Common myeloid progenitor, CD34-positive (primary cell): ENCODE results near the gene ADAM12.

ENCODE experiments used
- CTCF ChIA-PET: fragments of 350-600 bp; sonication (Branson Sonifier 250); formaldehyde crosslinking; loops from one replicate; lab custom pipeline; 2021; ENCODE audit warnings: antibody characterized with exemption; lab: Charles Lee
- POLR2A ChIA-PET: fragments of 350-600 bp; sonication (Branson Sonifier 250); formaldehyde crosslinking; loops from one replicate; lab custom pipeline; 2021; ENCODE audit warnings: antibody characterized with exemption; lab: Charles Lee
- DNase-seq, 3 donors: peaks; one replicate each; pipeline versions ENCODE4 v3.0.0 to v3.0.0-alpha.2; 2013
- H3K27ac ChIP-seq, 2 experiments: 1 replicate in 1 of 2; 2 replicates in 1 of 2; pipeline ENCODE4 v1.7.0; 2013; ENCODE audit warnings: inconsistent platforms in 2 of 2, low read length in 2 of 2, mild to moderate bottlenecking in 2 of 2, low read depth in 1 of 2, moderate library complexity in 1 of 2; ENCODE audit not compliant: severe bottlenecking in 2 of 2, insufficient read depth in 1 of 2, poor library complexity in 1 of 2
- H3K27me3 ChIP-seq, 5 experiments: replicated peaks in 2 of 5; 1 replicate in 3 of 5; 2 replicates in 2 of 5; pipeline versions ENCODE4 v1.6.1 to v1.7.0; 2013; ENCODE audit warnings: low read length in 4 of 5, mild to moderate bottlenecking in 2 of 5, moderate library complexity in 2 of 5, inconsistent platforms in 1 of 5; ENCODE audit not compliant: insufficient read depth in 5 of 5, control insufficient read depth in 4 of 5
- H3K36me3 ChIP-seq, 4 experiments: 1 replicate in 2 of 4; 2 replicates in 2 of 4; pipeline versions ENCODE4 v1.6.1 to v1.7.0; 2013; ENCODE audit warnings: low read length in 3 of 4, control low read depth in 1 of 4, mild to moderate bottlenecking in 1 of 4; ENCODE audit not compliant: control insufficient read depth in 4 of 4, insufficient read depth in 4 of 4
- H3K4me1 ChIP-seq, 4 experiments: 1 replicate in 3 of 4; 2 replicates in 1 of 4; pipeline versions ENCODE4 v1.6.1 to v1.7.1; 2013; ENCODE audit warnings: low read length in 3 of 4, mild to moderate bottlenecking in 3 of 4, control low read depth in 1 of 4, inconsistent platforms in 1 of 4, moderate library complexity in 1 of 4; ENCODE audit not compliant: control insufficient read depth in 4 of 4, insufficient read depth in 4 of 4; ENCODE audit errors: control extremely low read depth in 1 of 4
- H3K4me3 ChIP-seq, 7 experiments: 1 replicate in 4 of 7; 2 replicates in 3 of 7; pipeline versions ENCODE4 v1.5.1 to v1.7.0; 2013; ENCODE audit warnings: mild to moderate bottlenecking in 7 of 7, low read length in 6 of 7, moderate library complexity in 6 of 7, inconsistent platforms in 2 of 7, low read depth in 2 of 7, control low read depth in 1 of 7; ENCODE audit not compliant: insufficient read depth in 4 of 7, control insufficient read depth in 1 of 7; ENCODE audit errors: extremely low read depth in 1 of 7
- H3K9me3 ChIP-seq, 5 experiments: 1 replicate in 4 of 5; 2 replicates in 1 of 5; pipeline versions ENCODE4 v1.6.1 to v1.7.1; 2013; ENCODE audit warnings: low read length in 4 of 5, mild to moderate bottlenecking in 2 of 5, inconsistent platforms in 1 of 5, low read depth in 1 of 5, moderate library complexity in 1 of 5; ENCODE audit not compliant: control insufficient read depth in 4 of 5, insufficient read depth in 2 of 5; ENCODE audit errors: control extremely low read depth in 1 of 5
- WGBS: methylation state at CpG from one replicate; pipeline ENCODE4 v1.1.5; 2013; ENCODE audit not compliant: insufficient coverage; 5-methylcytosine and 5-hydroxymethylcytosine counted together

The ADAM12 gene

DNA sequence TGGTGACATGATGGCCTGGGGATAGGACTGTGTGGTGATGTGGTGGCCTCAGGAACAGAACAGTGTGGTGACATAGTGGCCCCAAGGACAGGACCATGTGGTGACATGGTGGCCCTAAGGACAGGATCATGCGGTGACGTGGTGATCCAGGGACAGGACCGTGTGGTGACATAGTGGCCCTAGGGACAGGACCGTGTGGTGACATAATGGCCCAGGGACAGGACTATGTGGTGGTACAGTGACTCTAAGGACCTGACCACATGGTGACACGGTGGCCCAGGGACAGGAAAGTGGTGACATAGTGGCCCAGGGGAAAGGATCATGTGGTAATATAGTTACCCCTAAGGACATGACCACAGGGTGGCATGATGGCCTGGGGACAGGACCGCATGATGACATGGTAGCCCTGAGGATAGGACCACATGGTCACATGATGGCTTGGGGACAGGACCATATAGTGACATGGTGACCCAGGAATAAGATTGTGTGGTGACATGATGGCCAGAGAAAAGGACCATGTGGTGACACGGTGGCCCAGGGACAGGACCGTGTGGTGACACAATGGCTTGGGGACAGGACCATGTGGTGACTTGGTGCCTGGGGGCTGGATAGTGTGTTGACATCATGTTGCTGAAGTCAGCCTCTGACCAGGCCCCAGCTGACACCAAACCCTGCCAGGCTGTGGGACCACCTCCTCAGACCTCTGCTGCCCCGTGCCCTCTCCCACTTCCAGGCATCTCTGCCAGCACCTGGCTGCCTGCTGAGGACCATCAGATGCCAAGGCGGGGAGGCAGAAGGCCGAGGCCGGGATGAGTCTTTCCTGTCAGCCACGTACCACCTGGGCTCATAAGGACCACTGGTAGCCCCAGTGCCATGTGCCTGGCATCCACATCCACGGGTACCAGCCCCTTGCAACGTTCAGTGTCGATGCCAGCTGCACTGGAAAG lies 99.5 kb downstream of the ADAM12 start:
- Histone ChIP-seq H3K27ac (no peak overlapping the region), H3K9me3 (no peaks in the 10 kb centered on the region), H3K36me3 (no peaks in the 10 kb centered on the region), H3K4me3 (no peak overlapping the region), H3K27me3 (no peaks in the 10 kb centered on the region), H3K4me1 (no peaks in the 10 kb centered on the region)
- no peak for DNase-seq
- ChIA-PET POLR2A (no interaction called here), CTCF (no interaction called here)
- WGBS, result 90% methylated on average over 14 of the region's 16 CpGs

GRCh38 chr10:126286256-126286780 lies 102.0 kb downstream of the ADAM12 start:
- POLR2A ChIA-PET, result no interaction called here

GRCh38 chr10:126283307-126283706 lies 105.0 kb downstream of the ADAM12 start:
- POLR2A ChIA-PET, result no interaction called here
- no peaks in the 10 kb centered on the region for H3K9me3 ChIP-seq
- H3K4me1 ChIP-seq, result no peaks in the 10 kb centered on the region
- H3K4me3 ChIP-seq, result no peak overlapping the region
- no peaks in the 10 kb centered on the region for H3K36me3 ChIP-seq
- 95% methylated on average over 3 of the region's 3 CpGs for WGBS
- no peaks in the 10 kb centered on the region for H3K27me3 ChIP-seq
- no peak overlapping the region for H3K27ac ChIP-seq
- CTCF ChIA-PET, result no interaction called here
- no peak for DNase-seq

More at GRCh38 chr10:126286256-126286780, 102.0 kb downstream of the ADAM12 start:
- 93% methylated on average over 2 of the region's 6 CpGs for WGBS
- Histone ChIP-seq H3K9me3 (no peaks in the 10 kb centered on the region), H3K4me1 (no peaks in the 10 kb centered on the region), H3K27me3 (no peaks in the 10 kb centered on the region), H3K4me3 (no peak overlapping the region), H3K27ac (no peak overlapping the region), H3K36me3 (no peaks in the 10 kb centered on the region)
- DNase-seq, result no peak
- CTCF ChIA-PET, result no interaction called here

DNA sequence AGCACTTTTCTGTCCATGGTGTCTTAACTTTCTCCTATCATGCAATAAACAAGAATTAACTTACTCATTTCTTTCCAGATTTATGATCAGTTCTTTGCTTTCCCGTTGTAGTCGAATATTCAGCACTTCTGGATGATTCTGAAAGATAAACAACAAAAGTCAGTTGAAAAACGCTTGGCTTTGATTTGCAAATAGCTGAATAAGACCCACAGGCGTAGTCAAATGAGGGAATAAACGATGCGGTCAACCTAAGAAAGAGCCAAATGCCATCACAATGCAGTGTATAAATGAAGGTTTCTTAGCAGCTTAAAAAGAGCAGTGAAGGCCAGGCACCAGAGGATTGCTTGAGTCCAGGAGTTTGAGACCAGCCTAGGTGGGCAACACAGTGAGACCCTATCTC lies 109.4 kb downstream of the ADAM12 start:
- Histone ChIP-seq H3K36me3 (no peaks in the 10 kb centered on the region), H3K4me3 (no peak overlapping the region), H3K4me1 (no peaks in the 10 kb centered on the region), H3K27me3 (no peaks in the 10 kb centered on the region), H3K27ac (no peak overlapping the region), H3K9me3 (peaks cover 0 to 2% (median 0%) of the 10 kb centered on the region in 5 experiments)
- POLR2A ChIA-PET, result no interaction called here
- CTCF ChIA-PET, result no interaction called here
- WGBS, result 61% methylated on average over 6 of the region's 6 CpGs
- no peak for DNase-seq

DNA sequence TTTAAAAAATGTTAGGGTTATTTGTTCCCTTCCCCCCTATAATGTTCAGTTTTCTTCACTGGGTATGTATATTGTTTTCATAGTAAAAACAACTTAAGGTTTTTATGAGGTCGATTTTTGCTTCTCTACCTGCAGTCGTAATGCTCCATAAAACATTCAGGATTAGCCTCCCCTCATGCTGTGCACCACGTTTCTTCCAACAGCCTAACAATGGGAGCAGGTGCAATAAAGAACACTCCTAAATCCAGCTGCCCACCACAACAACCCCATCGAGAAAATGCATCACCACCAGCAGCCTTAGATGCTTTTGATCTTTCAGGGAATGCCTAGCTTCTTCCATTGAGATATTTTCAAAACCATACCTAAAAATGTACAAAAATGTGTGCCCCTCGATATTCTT lies 111.1 kb downstream of the ADAM12 start:
- ChIA-PET POLR2A (no interaction called here), CTCF (no interaction called here)
- Histone ChIP-seq H3K27ac (no peak overlapping the region), H3K27me3 (no peaks in the 10 kb centered on the region), H3K4me3 (no peak overlapping the region), H3K4me1 (no peaks in the 10 kb centered on the region), H3K9me3 (peaks cover 0 to 2% (median 0%) of the 10 kb centered on the region in 5 experiments), H3K36me3 (no peaks in the 10 kb centered on the region)
- no peak for DNase-seq
- 48% methylated on average over 2 of the region's 5 CpGs for WGBS

GRCh38 chr10:126272526-126272925 lies 115.8 kb downstream of the ADAM12 start:
- H3K4me3 ChIP-seq, result no peak overlapping the region
- 86% methylated on average over 1 of the region's 2 CpGs for WGBS
- CTCF ChIA-PET, result no interaction called here

GRCh38 chr10:126270111-126270510 lies 118.2 kb downstream of the ADAM12 start:
- no peaks in the 10 kb centered on the region for H3K4me1 ChIP-seq
- no peaks in the 10 kb centered on the region for H3K36me3 ChIP-seq
- WGBS, result 100% methylated on average over 3 of the region's 5 CpGs
- no peak for DNase-seq
- CTCF ChIA-PET, result no interaction called here
- no peak overlapping the region for H3K4me3 ChIP-seq
- POLR2A ChIA-PET, result no interaction called here
- H3K27ac ChIP-seq, result no peak overlapping the region
- peaks cover 0 to 3% (median 0%) of the 10 kb centered on the region in 5 experiments for H3K27me3 ChIP-seq
- H3K9me3 ChIP-seq, result peaks cover 0 to 5% (median 1%) of the 10 kb centered on the region in 5 experiments

More at GRCh38 chr10:126272526-126272925, 115.8 kb downstream of the ADAM12 start:
- H3K36me3 ChIP-seq, result no peaks in the 10 kb centered on the region
- H3K4me1 ChIP-seq, result no peaks in the 10 kb centered on the region
- no peak for DNase-seq
- H3K9me3 ChIP-seq, result peaks cover 0 to 2% (median 0%) of the 10 kb centered on the region in 5 experiments
- peaks cover 0 to 3% (median 0%) of the 10 kb centered on the region in 5 experiments for H3K27me3 ChIP-seq
- POLR2A ChIA-PET, result no interaction called here
- no peak overlapping the region for H3K27ac ChIP-seq
